Esophagus squamous epithelium (tissue), 4 donors: ENCODE measurements around the gene DOCK2.

Experiments
- CTCF ChIP-seq, 6 experiments: fragments of 450-650 bp in 4 of 6; fragments of 200-600 bp in 2 of 6; sonication (generic) in 2 of 6; IDR thresholded peaks; one replicate each; pipeline ENCODE4 v1.5.1; 2016 to 2019; ENCODE audit warnings: antibody characterized with exemption in 6 of 6, mild to moderate bottlenecking in 4 of 6, moderate library complexity in 4 of 6
- POLR2A ChIP-seq, 4 donors: fragments of 450-650 bp; IDR thresholded peaks; one replicate each; pipeline ENCODE4 v1.6.1; 2017; ENCODE audit warnings: antibody characterized with exemption in 4 of 4, mild to moderate bottlenecking in 4 of 4, moderate library complexity in 3 of 4

- TF ChIP-seq POLR2A (IDR thresholded peaks at IDR 0.05) (no peak), CTCF (IDR thresholded peaks at IDR 0.05) (no peak)
Measured at GRCh38 chr5:169901896-169902295, 264.8 kb downstream of the DOCK2 start.
